Breast epithelium (tissue), 4 donors: Measurements from ENCODE around the gene ANKRD11. TPM values are rescaled to one million over a fixed set of nuclear protein-coding genes. Genes with fewer than 3 reads are reported as not detected.

Source experiments
- DNase-seq, 2 donors: peaks; one replicate each; pipeline ENCODE4 v3.0.0-alpha.2; 2019; ENCODE audit warnings: low spot score in 2 of 2
- H3K27ac ChIP-seq, 2 donors: fragments of 200-600 bp; sonication (generic) in 1 of 2; one replicate each; pipeline ENCODE4 v1.5.1; 2016 to 2019; ENCODE audit warnings: mild to moderate bottlenecking in 1 of 2
- H3K27me3 ChIP-seq, 2 donors: fragments of 200-600 bp; sonication (generic) in 1 of 2; one replicate each; pipeline versions ENCODE4 v1.5.1 to v1.6.0; 2017 to 2019; ENCODE audit warnings: control low read depth in 1 of 2, mild to moderate bottlenecking in 1 of 2
- H3K36me3 ChIP-seq: fragments of 200-600 bp; one replicate; pipeline ENCODE4 v1.5.1; 2019
- H3K4me1 ChIP-seq, 2 donors: fragments of 200-600 bp; sonication (generic); one replicate each; pipeline ENCODE4 v1.5.1; 2016 to 2019; ENCODE audit warnings: control low read depth in 1 of 2
- H3K4me3 ChIP-seq, 3 donors: fragments of 200-600 bp; sonication (generic); 1 replicate in 2 of 3; 2 replicates in 1 of 3; pipeline ENCODE4 v1.5.1; 2016 to 2019; ENCODE audit warnings: mild to moderate bottlenecking in 3 of 3, moderate library complexity in 2 of 3
- H3K9me3 ChIP-seq, 2 donors: fragments of 200-600 bp; sonication (generic) in 1 of 2; one replicate each; pipeline ENCODE4 v1.5.1; 2016 to 2019; ENCODE audit warnings: control low read depth in 1 of 2
- CTCF ChIP-seq, 3 donors: fragments of 450-650 bp; IDR thresholded peaks; one replicate each; pipeline ENCODE4 v1.5.1; 2016 to 2017; ENCODE audit warnings: antibody characterized with exemption in 3 of 3, mild to moderate bottlenecking in 3 of 3, moderate library complexity in 3 of 3
- POLR2A ChIP-seq: fragments of 450-650 bp; IDR thresholded peaks from one replicate; pipeline ENCODE4 v1.6.1; 2016; ENCODE audit warnings: antibody characterized with exemption, mild to moderate bottlenecking, moderate library complexity
- POLR2AphosphoS5 ChIP-seq, 3 donors: sonication (generic); formaldehyde crosslinking; IDR thresholded peaks; one replicate each; pipeline ENCODE4 v1.6.1; 2017; ENCODE audit warnings: antibody characterized with exemption in 3 of 3
- intact Hi-C: fragments of 100-400 bp; cut with DNase I; formaldehyde crosslinking; loops from one replicate; pipeline ENCODE4 v1.15.1; 2023; ENCODE audit warnings: low total_unique reads
- total RNA-seq, 3 donors: library from RNA; depleted of rRNA; stranded (reverse); fragments of >200 nt; gene quantifications; one replicate each; pipeline ENCODE4 v1.1.0, GENCODE V29; 2016

Gene ANKRD11
- total RNA-seq, 3 donors from 2014 or later, result 64.0 to 79.0 (median 69.2) TPM

- Histone ChIP-seq H3K4me1 (no peaks in the 10 kb centered on the region), H3K4me3 (peak overlapping the region; percentile 66 to 78 (median 78)), H3K9me3 (no peaks in the 10 kb centered on the region), H3K36me3 (no peaks in the 10 kb centered on the region), H3K27ac (peak overlapping the region; percentile 97 to 98), H3K27me3 (no peaks in the 10 kb centered on the region)
- DNase-seq, result peak; percentile 66 to 67
- TF ChIP-seq POLR2A (peak; percentile 82), CTCF (IDR thresholded peaks at IDR 0.05) (no peak), POLR2AphosphoS5 (IDR thresholded peaks at IDR 0.05) (peak; percentile 47 to 89 (median 76))
- intact Hi-C loops, result no loop called here
Observed at GRCh38 chr16:89241187-89242007, 249.0 kb downstream of the ANKRD11 start.

GRCh38 chr16:89237733-89238132 is 252.6 kb downstream of the ANKRD11 start:
- no peak for TF ChIP-seq CTCF (IDR thresholded peaks at IDR 0.05)
- no peak for TF ChIP-seq POLR2AphosphoS5 (IDR thresholded peaks at IDR 0.05)
- no peak for TF ChIP-seq POLR2A
- DNase-seq, result no peak
- no peaks in the 10 kb centered on the region for H3K9me3 ChIP-seq
- H3K4me3 ChIP-seq, result no peak overlapping the region
- H3K36me3 ChIP-seq, result no peaks in the 10 kb centered on the region
- intact Hi-C loops, result no loop called here
- no peak overlapping the region for H3K27ac ChIP-seq
- H3K4me1 ChIP-seq, result no peaks in the 10 kb centered on the region
- no peaks in the 10 kb centered on the region for H3K27me3 ChIP-seq

- no peaks in the 10 kb centered on the region for H3K36me3 ChIP-seq
- no peaks in the 10 kb centered on the region for H3K4me1 ChIP-seq
- H3K27me3 ChIP-seq, result no peaks in the 10 kb centered on the region
- no peak for DNase-seq
- H3K27ac ChIP-seq, result no peak overlapping the region
- no peak for TF ChIP-seq POLR2AphosphoS5 (IDR thresholded peaks at IDR 0.05)
- no peak for TF ChIP-seq CTCF (IDR thresholded peaks at IDR 0.05)
- no peak for TF ChIP-seq POLR2A
- intact Hi-C loops, result no loop called here
- no peak overlapping the region for H3K4me3 ChIP-seq
- no peaks in the 10 kb centered on the region for H3K9me3 ChIP-seq
Observed at GRCh38 chr16:89233678-89234490, 256.5 kb downstream of the ANKRD11 start.

- no peak for DNase-seq
- peaks cover 7% of the 10 kb centered on the region for H3K36me3 ChIP-seq
- intact Hi-C loops, result no loop called here
- no peaks in the 10 kb centered on the region for H3K27me3 ChIP-seq
- no peak overlapping the region for H3K27ac ChIP-seq
- no peaks in the 10 kb centered on the region for H3K9me3 ChIP-seq
- H3K4me1 ChIP-seq, result no peaks in the 10 kb centered on the region
- H3K4me3 ChIP-seq, result no peak overlapping the region
- TF ChIP-seq POLR2A (no peak), CTCF (IDR thresholded peaks at IDR 0.05) (no peak), POLR2AphosphoS5 (IDR thresholded peaks at IDR 0.05) (no peak)
Observed at GRCh38 chr16:89232107-89232506, 258.3 kb downstream of the ANKRD11 start.

GRCh38 chr16:89230255-89230654 is 260.1 kb downstream of the ANKRD11 start:
- Histone ChIP-seq H3K27ac (no peak overlapping the region), H3K4me1 (no peaks in the 10 kb centered on the region), H3K9me3 (no peaks in the 10 kb centered on the region), H3K4me3 (no peak overlapping the region), H3K27me3 (no peaks in the 10 kb centered on the region), H3K36me3 (peaks cover 14% of the 10 kb centered on the region)
- intact Hi-C loops, result no loop called here
- no peak for DNase-seq
- TF ChIP-seq CTCF (IDR thresholded peaks at IDR 0.05), result no peak
- TF ChIP-seq POLR2A, result no peak
- TF ChIP-seq POLR2AphosphoS5 (IDR thresholded peaks at IDR 0.05), result no peak
